HG03575 (cell line): Measurements from ENCODE around the gene LNX2.

Experiments
- ATAC-seq: cut with Tn5 transposase; IDR thresholded peaks from one replicate; pipeline ENCODE4 v1.9.1; 2021; ENCODE audit not compliant: unreplicated experiment, insufficient number of reproducible peaks, low FRiP score; ENCODE audit errors: extremely low read depth

LNX2 gene

GRCh38 chr13:27621116-27621365 lies 712 bp upstream of the LNX2 start:
- ATAC-seq, result no peak

DNA sequence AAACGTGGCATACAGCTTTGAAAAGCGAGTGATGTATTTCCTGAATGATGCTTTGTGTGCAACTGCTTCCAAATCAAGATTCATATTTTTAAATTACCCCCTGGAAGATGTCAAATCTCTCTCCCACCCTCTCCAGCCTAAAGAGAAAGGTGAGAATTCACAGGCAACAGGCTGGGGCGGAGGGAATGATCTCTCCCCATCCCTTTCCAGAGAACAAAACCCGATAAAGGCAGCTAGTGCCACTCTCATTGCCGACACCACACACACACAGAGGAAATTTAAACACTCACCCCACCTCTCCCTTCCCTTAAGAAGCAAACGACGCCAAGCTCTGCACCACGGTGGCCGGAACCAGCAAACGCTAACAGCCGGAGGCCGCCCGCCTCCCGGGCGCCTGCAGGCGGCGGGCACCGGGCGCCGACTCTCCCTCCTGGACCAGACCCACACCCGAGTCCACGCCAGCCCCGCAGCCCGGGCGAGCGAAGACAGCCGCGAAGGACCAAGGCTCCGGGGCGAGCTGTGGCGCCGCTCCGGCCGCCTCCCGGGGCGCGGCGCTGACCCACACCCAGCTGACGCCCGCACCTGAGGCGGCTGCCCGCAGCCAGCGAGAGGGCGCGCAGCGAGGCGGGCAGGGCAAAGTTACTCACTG lies 477 bp downstream of the LNX2 start:
- peak; percentile 2 for ATAC-seq

- no peak for ATAC-seq
Observed at GRCh38 chr13:27619093-27619727, 1.1 kb downstream of the LNX2 start.

- no peak for ATAC-seq
Observed at GRCh38 chr13:27617881-27618321, 2.4 kb downstream of the LNX2 start.

DNA sequence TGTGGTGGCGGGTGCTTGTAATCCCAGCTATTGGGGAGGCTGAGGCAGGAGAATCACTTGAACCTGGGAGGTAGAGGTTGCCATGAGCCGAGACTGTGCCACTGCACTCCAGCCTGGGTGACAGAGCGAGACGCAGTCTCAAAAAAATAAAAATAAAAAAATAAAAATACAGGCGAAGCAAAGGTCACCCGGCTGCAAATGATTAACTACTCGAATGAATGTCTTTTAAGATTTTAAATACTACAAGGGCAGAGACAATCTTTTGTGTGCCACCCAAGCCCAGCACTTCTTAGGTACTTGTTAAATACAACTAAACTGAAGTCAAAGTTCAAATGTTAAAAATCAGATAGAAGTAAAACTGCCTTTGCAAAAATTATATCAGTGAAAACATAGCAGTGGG lies 6.7 kb downstream of the LNX2 start:
- no peak for ATAC-seq

GRCh38 chr13:27607125-27607524 lies 13.2 kb downstream of the LNX2 start:
- ATAC-seq, result no peak

DNA sequence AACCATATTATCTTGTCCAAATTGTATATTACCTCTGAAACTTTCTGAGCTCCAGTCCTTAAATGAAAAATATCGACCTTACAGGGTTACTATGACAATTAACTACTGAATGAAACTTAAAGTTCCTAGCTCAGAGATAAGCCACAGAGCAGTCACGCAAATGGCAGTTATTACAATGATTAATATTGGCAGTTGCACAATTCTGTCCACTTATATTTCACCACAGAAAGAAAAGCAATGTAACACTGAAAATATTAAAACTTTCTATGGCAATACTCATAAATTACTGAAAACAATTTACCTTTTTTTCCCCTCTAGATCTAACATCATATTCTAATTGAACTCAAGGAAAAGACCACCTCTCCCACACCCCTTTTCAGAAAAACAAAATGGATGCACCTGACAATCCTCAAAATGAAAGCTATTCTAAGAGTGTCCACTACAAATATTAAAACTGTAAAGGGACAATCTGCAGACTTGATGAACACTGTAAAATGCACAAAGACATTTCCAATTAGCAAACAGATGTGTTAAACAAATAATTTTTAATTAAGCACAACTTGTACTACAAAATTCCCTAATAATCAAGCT lies 14.6 kb downstream of the LNX2 start:
- ATAC-seq, result no peak

DNA sequence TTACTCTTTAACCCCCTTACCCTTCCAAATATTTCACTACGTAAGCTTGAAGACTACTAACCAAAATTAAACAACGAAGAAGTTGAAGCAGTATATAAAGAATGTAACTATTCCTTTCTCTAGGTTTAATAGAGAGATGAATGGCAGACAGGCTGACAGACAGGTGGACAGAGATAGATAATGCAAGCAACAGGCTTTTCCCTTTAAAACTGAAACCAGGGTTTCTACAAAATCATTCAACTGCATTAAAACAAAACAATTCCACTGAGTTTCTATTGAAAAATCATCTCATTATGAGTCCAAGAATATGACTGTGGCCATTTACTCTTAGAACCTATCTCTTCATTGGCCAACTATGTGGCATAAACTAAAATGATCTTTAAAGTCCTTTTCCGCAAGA lies 15.2 kb downstream of the LNX2 start:
- no peak for ATAC-seq

- ATAC-seq, result no peak
Observed at GRCh38 chr13:27601803-27602202, 18.5 kb downstream of the LNX2 start.

DNA sequence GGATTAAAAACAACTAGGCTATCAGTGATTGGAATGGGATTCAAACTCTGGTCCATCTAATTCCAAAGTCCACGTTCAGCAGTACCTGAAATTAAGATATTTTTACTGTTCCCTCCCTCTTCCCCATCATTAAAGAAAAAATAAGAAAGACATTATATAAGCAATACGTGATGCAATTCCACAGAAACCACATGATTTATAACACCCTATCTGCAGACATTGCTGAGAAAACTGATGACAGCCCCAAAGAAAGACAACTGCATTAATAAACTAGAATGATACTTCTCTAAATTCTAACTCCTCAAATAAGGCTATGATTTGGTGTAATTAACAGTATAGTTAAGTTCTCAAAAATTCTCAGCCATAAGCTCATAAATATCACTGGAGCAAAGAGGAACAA lies 19.1 kb downstream of the LNX2 start:
- no peak for ATAC-seq

- ATAC-seq, result no peak
Observed at GRCh38 chr13:27600711-27601110, 19.6 kb downstream of the LNX2 start.

DNA sequence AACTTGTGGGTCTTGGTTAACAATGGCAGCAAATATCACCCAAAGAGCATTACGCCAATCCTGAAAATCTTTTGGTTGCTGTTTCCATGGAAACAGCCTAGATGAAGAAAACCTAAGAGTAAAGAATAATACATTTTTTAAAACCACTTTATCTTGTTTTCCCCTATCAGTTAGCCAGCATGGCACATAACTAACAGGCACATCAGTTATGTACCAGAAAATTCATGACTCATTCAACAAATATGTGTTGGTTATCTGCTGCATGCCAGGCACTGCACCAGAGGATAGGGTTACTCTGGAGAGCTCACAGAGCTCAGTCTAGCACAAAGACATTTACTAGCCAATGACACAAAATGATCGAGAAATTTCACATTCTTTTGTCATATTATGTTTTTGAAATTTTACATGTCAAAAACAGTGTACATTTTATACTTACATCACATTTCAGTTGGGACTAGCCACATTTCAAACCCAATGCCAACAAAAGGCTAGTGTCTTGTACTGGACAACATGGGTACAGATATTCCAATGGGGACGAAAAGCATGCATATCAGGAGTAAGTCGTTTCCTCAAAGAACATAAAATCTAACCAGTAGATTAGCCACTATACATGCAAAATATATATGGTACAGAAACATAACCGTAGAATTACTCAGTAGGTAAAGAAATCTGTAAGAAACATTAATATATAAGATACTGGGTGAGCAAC lies 20.3 kb downstream of the LNX2 start:
- ATAC-seq, result no peak

GRCh38 chr13:27599096-27599495 lies 21.2 kb downstream of the LNX2 start:
- ATAC-seq, result no peak

DNA sequence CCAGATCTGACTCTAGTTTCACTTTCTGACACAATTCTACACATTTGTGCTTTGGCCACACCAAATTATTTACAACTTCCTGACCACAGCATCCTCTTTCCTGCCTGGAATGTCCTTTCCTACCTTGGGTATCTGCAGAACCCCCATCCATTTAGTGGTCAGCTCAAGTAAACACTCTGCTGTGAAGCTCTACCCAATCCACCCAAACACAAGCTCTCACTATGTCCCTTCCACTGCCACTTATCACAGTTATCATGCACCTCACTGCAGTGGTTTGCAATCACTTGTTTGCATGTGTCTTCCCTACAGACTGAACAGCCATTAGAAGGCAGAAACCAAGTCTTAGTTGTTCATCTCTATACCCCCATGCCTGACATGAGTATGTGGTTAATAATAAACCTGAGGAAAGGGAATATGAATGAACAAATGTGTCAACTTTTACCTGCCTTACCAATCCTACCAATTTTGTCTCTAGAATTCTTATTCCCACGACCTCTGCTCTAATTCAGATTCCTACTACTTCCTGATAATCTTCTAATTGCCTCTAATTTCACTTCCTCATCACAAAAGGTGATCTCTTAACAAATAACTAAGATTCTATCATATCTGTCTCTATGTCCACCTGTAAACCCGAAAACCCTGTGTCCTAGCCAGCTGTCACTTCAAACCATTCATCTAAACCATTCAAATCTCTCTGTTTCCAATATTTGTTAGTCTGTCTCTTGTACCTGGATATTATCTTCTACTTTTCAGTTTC lies 25.1 kb downstream of the LNX2 start:
- no peak for ATAC-seq

GRCh38 chr13:27593267-27593666 lies 27.1 kb downstream of the LNX2 start:
- ATAC-seq, result no peak

GRCh38 chr13:27592865-27593264 lies 27.5 kb downstream of the LNX2 start:
- ATAC-seq, result no peak

- no peak for ATAC-seq
Observed at GRCh38 chr13:27588405-27588804, 31.9 kb downstream of the LNX2 start.

GRCh38 chr13:27587095-27587746 lies 33.1 kb downstream of the LNX2 start:
- no peak for ATAC-seq

GRCh38 chr13:27583645-27584044 lies 36.7 kb downstream of the LNX2 start:
- no peak for ATAC-seq
